NCI-H1048 (cell line): Measurements from ENCODE around the gene ADCY10.
"Not testable (repeated sequence)": the region's sequence is repeated elsewhere in the genome, so short reads cannot be mapped to it uniquely, and the experiment has no call there.

Source experiments
- DNase-seq: peaks from one replicate; lab custom pipeline; 2025; lab: John Stamatoyannopoulos, UW

Gene ADCY10

DNA sequence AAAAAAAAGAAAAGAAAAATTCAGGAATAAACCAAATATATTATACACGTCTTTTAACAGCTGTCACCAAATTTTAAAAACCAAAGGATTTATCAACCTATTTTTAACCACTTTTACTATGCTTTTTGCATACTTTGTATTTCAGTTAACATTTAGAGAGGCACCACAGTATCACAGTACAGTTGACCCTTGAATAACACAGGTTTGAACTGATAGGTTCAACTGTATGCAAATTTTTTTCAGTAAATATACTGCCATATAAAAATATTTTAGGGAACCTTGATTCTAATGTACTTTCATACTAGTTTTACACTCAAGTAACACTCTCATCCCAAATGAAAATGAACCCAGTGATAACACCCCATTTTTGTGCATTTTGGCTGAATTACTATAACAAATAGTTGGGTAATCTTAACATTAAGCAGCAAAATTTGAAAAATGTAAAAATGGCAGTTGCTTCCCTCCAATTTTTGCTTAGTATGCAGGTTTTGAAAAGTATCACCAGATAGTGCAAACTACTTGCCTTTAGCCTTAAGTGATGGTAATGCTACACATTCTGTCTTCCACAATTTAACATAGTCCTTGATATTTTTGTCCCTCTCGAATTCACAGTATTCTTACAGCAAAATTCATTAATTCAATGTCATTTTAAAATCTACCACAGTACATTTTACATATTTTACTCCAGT lies 10.8 kb upstream of the ADCY10 start:
- no peak for DNase-seq

DNA sequence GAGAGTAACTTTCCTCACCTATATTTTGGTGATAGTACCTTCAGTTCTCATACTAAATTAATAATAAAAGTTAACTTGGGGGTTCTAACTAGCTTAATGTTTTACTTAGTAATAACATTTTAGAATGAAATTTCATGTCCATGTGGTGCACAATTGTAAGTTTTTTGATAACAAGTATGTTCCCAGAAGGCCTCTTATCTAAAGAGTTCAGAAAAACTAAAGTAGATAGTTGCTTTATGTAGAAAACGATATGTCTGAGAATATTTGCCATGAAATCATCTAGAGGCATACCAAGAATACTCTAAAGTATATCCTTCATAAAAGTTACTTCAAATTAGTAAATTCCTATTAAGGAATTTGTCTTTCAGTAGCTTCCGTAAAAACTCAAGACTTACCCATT lies 10.2 kb upstream of the ADCY10 start:
- no peak for DNase-seq

DNA sequence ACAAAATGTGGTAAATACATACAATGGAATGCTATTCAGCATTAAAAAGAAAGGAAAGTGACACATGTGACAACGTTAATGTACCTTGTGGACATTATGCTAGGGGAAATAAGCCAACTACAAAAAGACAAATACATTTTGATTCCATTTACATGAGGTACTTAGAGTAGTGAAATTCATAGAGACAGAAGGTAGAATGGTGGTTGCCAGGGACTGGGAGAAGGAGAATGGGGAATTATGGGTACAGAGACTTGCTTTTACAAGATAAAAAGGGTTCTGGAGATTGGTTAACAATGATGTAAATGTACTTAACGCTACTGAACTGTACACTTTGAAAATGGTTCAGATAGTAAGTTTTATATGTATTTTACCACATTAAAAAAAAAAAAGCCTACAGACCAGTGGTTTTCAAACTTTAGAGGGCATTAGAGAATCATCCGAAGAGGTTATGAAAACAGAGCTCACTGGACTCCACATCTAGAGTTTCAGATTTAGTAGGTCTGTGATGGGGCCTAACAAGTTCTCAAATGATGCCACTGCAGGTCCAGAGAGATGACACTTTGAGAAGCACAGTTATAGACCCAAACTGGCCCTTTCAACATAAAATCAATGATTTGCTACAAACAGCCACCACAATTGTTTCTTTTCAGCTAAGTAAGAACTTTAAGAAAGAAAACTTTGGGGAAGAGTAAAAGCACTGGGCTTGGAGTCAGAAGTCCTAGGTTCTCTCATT lies 9.6 kb upstream of the ADCY10 start:
- DNase-seq = no peak

DNA sequence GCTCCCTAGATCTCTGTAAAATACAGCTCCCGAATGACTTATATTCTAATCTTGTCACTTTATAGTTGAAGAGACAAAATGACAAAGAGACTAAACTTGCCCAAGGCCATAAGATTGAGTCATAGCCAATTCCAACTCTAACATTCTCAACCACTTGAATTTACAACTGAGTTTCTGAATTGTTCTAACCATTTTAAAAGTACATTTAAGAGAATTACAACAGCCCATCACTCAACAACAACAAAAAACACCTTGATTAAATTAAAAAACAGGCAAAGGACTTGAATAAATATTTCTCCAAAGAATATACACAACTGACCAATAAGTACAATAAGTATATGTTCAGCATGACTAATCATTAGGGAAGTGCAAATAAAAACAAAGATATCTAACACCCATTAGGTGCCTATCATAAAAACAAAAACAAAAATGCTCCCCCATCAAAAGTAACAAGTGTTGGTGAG lies 8.7 kb upstream of the ADCY10 start:
- no peak for DNase-seq

DNA sequence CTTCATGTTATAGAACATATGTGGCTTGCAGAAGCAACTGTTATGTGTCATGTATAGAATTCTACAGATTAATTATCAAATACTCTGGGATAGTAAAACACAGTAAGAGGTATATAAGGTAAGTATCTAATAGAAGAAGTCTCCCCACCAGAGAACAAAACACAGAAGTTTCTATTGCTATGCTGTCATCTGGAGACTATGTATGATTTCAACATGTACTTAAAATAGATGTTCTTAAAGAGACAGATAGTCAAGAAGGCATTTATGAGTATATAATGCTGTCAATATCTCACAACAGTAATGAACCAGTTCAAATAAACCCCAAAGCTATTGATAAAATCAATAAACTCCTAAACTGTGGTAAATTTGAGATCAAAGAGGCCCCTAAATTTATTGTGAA lies 8.1 kb upstream of the ADCY10 start:
- no peak for DNase-seq

DNA sequence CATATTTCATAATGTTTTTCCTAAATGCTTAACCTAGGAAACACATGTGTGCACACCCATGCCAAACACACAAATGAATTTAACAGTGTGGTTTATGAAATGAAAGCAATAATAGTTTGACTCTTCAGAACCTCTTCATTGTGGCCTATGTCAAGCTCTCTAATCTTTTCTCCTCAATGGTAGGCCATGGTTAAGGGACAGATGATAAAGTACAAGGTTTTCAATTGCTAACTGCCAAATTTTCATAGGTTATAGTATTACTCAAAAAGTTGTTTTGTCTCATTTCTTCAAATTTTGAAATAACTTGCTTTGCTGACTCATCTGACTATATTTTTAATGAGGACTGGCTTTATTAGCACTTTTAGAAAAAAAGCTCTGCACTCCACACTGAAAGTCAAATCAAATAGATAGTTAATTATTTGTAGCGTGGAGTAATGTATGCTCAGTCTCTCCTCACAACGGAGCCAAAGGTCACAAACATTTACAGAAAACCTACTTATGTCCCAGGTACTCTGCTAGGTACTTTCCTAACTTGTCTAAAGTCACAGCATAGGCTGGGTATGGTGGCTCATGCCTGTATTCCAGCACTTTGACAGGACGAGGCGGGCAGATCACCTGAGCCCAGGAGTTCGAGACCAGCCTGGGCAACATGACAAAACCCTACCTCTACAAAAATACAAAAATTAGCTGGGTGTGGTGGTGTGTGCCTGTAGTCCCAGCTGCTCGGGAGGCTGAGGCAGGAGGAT lies 3.0 kb upstream of the ADCY10 start:
- no peak for DNase-seq

DNA sequence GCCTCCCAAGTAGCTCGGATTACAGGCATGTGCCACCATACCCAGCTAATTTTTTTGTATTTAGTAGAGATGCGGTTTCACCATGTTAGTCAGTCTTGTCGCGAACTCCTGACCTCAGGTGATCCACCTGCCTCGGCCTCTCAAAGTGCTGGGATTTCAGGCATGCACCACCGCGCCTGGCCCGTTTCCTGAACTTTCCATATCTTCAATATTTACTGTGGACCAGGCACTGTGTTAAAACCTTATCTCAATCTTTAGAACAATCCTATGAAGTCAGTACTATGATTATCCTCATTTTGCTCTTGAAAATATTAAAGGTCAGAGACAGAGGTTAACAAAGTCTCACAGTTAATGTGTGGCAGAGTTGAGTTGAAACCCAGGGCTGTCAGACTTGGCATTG lies 1.6 kb upstream of the ADCY10 start:
- no peak for DNase-seq

DNA sequence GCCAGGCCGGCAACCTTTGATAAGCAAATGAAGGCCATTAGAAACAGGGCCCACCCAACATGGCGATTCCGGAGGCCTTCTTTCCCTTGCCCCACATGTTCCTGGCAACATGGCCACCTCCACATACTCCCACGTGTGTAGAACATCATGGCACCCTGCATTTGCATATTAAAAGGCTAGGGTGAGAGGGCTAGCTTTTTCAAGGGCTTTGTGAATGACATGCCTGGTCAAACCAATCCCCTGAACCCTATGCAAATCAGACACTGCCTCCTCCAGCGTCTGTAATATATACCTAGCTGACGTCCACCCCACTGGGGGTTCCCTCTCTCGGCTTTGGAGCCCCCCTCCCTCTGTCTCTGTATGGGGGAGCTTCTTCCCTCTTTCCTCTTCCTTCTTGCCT lies 1.6 kb downstream of the ADCY10 start:
- DNase-seq = no peak

DNA sequence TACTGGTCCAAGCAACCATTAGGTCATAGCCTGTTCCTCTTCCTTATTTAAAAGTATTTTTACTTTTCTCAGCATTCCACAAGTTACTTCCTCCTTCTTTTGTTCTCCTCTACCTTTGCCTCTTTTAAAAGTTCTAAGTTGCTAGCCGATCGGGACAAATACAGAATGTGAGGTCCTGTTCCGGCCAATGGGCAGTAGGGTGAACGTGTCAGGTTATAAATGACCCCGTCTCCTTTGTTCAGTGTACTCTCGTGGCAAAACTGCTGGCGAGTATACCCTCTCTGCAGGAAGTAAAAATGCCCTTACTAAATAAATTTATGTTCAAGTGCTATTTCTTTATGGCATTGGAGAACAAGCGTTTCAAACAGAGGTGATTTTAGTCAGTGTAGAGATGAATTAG lies 2.5 kb downstream of the ADCY10 start:
- DNase-seq = no peak

DNA sequence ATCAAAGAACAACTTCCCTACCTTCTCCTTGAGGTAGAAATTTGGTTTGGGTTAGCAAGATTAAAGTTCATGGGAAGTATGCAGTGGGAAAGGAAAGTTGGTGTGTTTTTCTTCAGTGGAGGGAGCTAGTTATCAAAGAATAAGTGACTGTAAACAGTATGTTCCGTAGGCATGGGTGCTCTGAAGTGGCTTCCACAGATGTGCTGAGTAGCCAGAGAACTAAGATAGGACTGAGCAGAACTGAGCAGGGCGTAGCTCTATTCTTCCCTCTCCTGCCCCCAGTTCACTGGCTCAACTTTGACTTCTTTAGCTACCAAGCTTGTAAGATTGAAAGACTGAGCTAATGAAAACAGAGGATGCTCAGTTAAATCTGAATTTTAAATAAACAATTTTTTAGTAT lies 3.4 kb downstream of the ADCY10 start:
- DNase-seq = no peak

DNA sequence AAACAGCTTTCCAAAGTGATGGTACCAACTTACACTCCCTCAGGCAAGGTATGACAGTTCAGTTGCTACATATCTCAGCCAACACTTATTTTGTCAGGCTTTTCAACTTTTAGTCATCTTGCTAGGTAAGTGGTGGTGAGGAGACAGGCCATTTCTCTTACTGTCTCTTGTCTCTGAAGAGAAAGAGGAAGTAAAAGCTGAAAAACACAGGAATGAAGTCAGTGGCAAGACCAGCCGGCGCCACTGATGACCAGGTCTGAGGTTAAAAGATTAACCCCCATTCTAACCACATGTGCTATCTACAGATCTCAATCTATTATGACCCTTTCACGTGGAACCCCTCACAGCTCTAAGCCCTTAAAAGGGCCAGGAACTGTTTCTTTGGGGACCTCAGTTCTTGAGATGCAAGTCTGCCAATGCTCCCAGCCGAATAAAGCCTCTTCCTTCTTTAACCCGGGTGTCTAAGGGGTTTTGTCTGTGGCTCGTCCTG lies 4.2 kb downstream of the ADCY10 start:
- DNase-seq = no peak

DNA sequence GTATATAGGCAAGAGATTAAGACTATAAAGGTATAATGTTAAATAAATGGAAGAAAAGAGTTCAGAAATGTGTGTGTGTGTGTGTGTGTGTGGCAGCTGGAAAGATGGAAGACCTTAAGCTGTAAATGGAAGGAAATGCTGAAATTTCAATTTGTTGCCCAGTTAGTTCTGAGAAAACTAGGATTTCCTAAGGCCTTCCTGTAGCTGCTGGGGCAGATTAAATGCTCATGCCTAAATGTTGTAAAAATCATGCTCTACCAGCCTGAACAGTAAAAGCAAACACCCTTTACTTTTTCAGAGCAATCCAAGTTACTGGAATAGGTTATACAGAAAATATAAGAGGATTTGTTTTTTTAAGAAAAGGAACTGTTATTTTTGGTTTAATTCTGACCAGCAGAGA lies 8.3 kb downstream of the ADCY10 start:
- DNase-seq = no peak

DNA sequence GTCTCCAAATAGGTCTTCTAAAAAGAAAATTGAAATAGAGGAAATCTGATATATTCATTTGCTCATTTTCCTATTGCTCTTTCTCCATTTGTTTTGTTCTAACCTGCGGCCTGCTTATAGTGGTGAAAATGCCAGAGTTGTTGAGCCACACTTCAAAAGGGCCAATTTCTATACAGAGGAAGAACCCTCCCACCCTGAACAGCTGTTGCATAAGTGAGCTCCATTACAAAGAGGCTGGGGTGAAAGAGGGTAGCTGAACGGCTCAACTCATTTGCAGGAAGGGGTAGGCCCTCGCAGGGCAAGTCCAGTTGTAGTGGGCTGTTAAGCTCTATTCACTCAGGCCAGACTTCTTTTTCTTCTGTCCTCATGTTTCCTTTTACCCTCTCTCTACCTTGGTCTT lies 8.8 kb downstream of the ADCY10 start:
- no peak for DNase-seq

DNA sequence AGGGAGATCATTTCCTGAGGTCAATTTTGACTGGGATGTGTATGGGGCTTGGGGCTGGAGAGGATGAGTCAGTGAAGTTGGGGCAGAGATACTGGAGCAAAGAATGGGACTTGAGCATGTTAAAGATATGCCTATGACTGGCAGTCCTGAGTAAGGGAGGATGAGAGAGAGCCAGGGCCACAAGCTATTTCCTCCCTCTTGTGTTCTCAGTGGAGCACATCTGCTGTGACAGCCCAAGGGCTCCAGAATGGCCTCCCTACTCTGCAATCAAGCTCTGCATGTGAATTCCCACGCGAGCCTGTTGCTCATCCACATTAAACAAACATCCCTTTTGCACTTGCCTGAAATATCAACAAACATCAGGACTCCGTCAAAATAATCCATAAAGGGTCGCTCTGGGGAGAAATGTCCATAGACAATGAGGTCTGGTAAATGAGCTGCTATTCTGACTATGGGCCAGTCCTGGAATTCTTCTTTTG lies 9.2 kb downstream of the ADCY10 start:
- DNase-seq = no peak

DNA sequence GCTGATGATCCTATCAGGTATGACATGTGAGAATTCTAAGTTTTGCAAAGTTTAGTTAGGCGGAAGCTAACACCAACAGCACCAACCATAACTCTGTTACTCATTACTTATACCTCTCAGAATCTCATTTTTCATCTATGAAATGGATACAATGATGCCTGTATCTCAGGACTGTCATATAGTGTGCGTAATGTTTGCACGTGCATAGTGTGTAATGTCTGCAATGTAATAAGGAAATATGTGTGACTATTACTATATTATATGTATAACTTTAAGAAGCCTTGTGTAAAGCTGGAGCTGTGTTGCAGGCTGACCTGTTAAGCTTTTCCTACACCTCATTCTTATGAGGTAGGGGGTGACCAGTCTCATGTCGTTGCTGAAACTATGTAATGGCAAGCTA lies 13.0 kb downstream of the ADCY10 start:
- DNase-seq = no peak

DNA sequence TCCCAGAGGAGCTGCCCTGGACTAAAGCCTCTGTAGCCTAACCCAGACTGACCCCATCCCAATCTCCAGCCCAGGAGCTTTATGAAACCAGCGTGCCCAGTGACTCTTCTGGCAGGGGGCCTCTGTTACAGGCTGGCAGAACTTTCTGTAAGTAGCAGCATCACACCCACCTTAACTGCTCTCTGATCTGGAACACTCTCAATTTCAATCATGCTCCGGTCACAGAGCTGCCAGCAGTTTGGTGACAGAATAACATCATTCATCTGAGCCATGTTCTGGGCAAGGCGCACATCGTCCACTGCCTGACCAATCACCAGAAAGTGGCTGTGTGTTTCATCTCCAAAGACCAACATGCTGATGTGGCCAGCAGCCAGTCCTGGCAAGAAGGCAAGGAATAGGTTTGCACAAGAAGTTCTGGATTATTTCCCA lies 14.7 kb downstream of the ADCY10 start:
- DNase-seq = no peak

DNA sequence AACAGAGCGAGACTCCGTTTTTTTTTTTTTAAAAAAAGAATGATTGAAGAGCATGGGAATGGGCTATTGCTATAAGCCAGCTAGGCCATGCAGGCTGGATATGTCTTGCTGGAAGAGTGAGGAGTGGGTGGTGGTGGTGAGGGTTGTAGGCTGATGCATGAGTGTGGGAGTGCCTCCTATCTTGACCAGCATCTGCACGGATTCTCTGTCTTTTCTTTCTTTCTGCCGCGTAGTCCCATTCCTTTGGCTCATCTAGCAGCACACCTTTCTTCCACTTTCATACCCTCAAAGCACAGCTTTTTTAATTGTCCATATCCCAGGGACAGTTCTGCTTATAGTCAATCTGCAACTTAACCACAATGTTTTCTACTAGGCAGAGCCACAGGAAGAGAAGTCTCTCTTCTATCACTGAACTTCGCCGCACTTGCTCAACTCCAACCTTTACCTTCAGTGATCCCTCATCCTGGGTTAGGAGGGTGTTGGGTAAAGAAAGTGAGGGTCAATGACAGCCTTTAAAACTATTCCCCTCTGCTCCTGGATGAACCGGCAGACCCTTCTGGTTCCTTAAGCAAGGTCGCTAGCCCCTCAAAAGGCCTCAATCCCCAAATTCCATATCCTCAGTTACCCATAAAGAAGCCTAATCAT lies 15.2 kb downstream of the ADCY10 start:
- no peak for DNase-seq

DNA sequence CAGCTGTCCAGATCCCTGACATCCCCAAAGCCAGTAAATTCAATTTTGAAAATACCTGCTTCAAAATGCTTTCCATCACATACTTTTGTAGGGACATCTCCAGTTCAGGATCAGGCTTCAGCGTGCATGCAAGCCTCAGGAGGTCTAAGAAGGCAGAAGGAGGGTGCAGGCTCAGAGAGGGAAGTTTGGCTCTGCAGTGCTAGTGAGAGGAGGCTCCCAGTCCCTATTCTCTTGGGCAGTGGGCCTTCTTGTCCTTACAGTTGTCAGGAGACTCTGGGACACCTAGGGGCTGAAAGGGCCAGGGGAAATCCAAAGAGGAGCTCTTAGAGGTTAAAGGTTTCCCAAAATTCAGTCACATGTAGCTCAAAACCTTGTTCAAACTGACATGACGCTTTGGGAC lies 20.1 kb downstream of the ADCY10 start:
- DNase-seq = no peak

DNA sequence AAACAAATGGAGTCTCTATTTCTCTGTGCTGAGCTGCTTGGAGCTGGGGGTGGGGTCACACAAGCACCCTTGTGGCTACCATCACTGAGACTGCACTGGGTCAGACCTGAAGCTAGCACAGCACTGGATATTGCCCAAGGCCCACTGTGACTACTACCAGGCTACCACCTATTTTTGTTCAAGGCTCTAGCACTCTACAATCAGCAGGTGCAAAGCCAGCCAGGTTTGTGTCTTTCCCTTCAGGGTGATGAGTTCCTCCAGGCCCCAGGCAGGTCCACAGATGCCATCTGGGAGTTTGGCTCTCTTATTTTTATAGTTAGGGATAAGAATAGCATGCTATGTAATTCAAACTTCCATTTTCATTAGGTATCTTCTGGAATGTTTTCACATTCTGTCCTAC lies 23.5 kb downstream of the ADCY10 start:
- DNase-seq = no peak

DNA sequence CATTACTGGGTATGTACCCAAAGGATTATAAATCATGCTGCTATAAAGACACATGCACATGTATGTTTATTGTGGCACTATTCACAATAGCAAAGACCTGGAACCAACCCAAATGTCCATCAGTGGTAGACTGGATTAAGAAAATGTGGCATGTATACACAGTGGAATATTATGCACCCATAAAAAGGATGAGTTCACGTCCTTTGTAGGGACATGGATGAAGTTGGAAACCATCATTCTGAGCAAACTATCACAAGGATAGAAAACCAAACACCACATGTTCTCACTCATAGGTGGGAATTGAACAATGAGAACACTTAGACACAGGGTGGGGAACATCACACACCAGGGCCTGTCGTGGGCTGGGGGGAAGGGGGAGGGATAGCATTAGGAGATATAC lies 26.7 kb downstream of the ADCY10 start:
- DNase-seq = not testable (repeated sequence)

DNA sequence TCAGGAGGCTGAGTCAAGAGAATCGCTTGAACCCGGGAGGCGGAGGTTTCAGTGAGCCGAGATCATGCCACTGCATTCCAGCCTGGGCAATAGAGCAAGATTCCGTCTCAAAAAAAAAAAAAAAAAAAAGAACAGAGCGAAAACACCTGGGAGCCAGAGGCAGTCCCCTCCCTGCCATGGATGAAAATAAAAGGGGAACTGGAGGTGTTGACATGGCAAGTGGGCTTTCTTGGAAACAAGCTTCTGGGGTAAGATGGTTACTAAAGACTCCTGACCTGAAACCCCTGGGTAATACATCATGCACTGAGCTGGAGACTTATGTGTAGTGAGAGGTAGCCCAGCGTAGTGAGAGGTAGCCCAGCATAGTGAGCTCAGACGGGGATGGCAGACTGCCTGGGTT lies 31.6 kb downstream of the ADCY10 start:
- no peak for DNase-seq

DNA sequence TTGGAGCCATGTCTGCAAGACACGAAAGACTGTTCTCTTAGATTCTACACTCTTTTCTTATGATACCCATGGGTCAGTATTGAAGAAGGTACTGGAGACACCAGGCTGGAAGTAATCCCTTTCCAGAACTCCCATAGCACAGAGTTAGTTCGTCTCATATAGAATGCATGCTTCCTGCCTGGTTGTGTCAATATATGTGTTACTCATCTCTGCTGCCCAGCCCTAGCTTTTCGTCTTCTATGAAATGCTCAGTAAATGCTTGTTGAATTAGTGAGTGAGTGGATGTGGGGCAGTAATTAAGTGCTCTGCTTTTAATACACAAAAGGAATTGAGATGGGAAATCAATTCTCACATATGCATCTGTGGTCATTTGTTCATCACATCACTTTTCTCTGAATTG lies 32.1 kb downstream of the ADCY10 start:
- no peak for DNase-seq
